GM19239 (cell line): Measurements from ENCODE around the gene HYAL3.
"Not testable (repeated sequence)": the region's sequence is repeated elsewhere in the genome, so short reads cannot be mapped to it uniquely, and the experiment has no call there.

Source experiments
- DNase-seq: peaks from one replicate; pipeline ENCODE4 v3.0.0; 2011; ENCODE audit warnings: low spot score; ENCODE audit not compliant: insufficient read length
- FAIRE-seq: peaks from 2 replicates; lab custom pipeline; 2011; peaks lifted over from hg19 to GRCh38; lab: Jason Lieb, UNC

HYAL3 gene

GRCh38 chr3:50262200-50262599 lies 37.0 kb downstream of the HYAL3 start:
- DNase-seq, FAIRE-seq: not testable (repeated sequence)

GRCh38 chr3:50261505-50261904 lies 37.7 kb downstream of the HYAL3 start:
- DNase-seq (no peak), FAIRE-seq (no peak)

GRCh38 chr3:50260942-50261441 lies 38.2 kb downstream of the HYAL3 start:
- DNase-seq (no peak), FAIRE-seq (no peak)

- FAIRE-seq (peak; percentile 64), DNase-seq (peak; percentile 99)
Observed at GRCh38 chr3:50260027-50260941, 38.9 kb downstream of the HYAL3 start.

- FAIRE-seq (peak; percentile 4), DNase-seq (no peak)
Observed at GRCh38 chr3:50259432-50260026, 39.7 kb downstream of the HYAL3 start.

- DNase-seq: no peak
- FAIRE-seq: no peak
Observed at GRCh38 chr3:50258979-50259378, 40.2 kb downstream of the HYAL3 start.

GRCh38 chr3:50258029-50258680 lies 41.0 kb downstream of the HYAL3 start:
- FAIRE-seq (no peak), DNase-seq (no peak)

- DNase-seq (no peak), FAIRE-seq (no peak)
Observed at GRCh38 chr3:50256978-50257890, 42.0 kb downstream of the HYAL3 start.

GRCh38 chr3:50255251-50255615 lies 44.0 kb downstream of the HYAL3 start:
- FAIRE-seq: no peak
- DNase-seq: no peak

GRCh38 chr3:50254577-50255250 lies 44.5 kb downstream of the HYAL3 start:
- DNase-seq (no peak), FAIRE-seq (no peak)

GRCh38 chr3:50251220-50251619 lies 48.0 kb downstream of the HYAL3 start:
- DNase-seq (no peak), FAIRE-seq (no peak)

- FAIRE-seq: no peak
- no peak for DNase-seq
Observed at GRCh38 chr3:50250514-50250913, 48.7 kb downstream of the HYAL3 start.

GRCh38 chr3:50249457-50249856 lies 49.7 kb downstream of the HYAL3 start:
- FAIRE-seq: no peak

GRCh38 chr3:50248387-50248786 lies 50.8 kb downstream of the HYAL3 start:
- FAIRE-seq (no peak), DNase-seq (no peak)

More at GRCh38 chr3:50249457-50249856, 49.7 kb downstream of the HYAL3 start:
- DNase-seq: no peak

GRCh38 chr3:50246517-50246954 lies 52.7 kb downstream of the HYAL3 start:
- DNase-seq (no peak), FAIRE-seq (peak; percentile 80)

GRCh38 chr3:50245831-50246516 lies 53.2 kb downstream of the HYAL3 start:
- FAIRE-seq (peak; percentile 37), DNase-seq (peak; percentile 72)

- FAIRE-seq (no peak), DNase-seq (no peak)
Observed at GRCh38 chr3:50245251-50245745, 53.9 kb downstream of the HYAL3 start.

GRCh38 chr3:50244813-50245212 lies 54.4 kb downstream of the HYAL3 start:
- FAIRE-seq, DNase-seq: not testable (repeated sequence)

- no peak for FAIRE-seq
- DNase-seq: no peak
Observed at GRCh38 chr3:50243543-50243895, 55.7 kb downstream of the HYAL3 start.
